Daoy (cell line): ENCODE measurements around the gene RANBP10. TPM values are rescaled to one million over a fixed set of nuclear protein-coding genes. Genes with fewer than 3 reads are reported as not detected.
A peak's percentile ranks its signal among the peaks of the same experiment; 100 is the strongest.

Experiments used
- DNase-seq: peaks from one replicate; pipeline ENCODE4 v3.0.0-alpha.2; 2015; ENCODE audit warnings: low read depth
- total RNA-seq: library from RNA; depleted of rRNA; stranded (reverse); fragments of >200 nt; shearing (Covaris generic); gene quantifications from 2 replicates; pipeline ENCODE4 v1.2.3, GENCODE V29; 2014

Gene RANBP10
- total RNA-seq, 1 experiment from 2014 or later = 3.7 TPM

DNA sequence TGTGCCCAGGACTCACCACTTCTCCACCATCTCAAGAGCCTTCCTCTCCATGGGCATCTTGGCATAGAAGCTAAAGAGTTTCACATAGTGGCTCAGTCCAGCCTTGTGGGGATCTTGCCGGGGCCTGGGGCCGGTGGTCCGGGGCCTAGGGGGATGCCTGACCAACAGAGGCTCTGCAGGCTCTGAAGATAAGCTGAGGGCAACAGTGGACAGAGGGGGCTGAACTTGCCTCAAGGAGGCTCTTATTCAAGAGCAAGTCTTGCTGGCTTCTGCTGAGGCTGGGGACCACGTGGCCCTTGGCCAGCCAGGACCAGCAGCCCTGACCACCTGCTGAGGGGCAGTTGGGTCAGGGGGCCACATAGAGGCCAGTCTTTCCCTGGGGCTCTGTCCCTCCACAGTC is 22.3 kb upstream of the RANBP10 start:
- DNase-seq = no peak

DNA sequence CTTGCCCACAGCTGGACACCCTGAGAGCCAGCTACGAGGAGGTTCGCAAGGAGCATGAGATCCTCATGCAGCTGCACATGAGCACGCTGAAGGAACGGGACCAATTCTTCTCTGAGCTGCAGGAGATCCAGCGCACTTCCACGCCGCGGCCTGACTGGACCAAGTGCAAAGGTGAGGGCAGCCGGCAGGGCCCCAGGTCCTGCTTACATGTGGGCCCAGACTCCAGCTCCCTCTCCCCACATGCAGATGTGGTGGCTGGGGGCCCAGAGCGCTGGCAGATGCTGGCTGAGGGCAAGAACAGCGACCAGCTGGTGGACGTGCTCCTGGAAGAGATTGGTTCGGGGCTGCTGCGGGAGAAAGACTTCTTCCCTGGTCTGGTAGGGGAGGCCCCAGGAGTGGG is 19.5 kb upstream of the RANBP10 start:
- DNase-seq = no peak

DNA sequence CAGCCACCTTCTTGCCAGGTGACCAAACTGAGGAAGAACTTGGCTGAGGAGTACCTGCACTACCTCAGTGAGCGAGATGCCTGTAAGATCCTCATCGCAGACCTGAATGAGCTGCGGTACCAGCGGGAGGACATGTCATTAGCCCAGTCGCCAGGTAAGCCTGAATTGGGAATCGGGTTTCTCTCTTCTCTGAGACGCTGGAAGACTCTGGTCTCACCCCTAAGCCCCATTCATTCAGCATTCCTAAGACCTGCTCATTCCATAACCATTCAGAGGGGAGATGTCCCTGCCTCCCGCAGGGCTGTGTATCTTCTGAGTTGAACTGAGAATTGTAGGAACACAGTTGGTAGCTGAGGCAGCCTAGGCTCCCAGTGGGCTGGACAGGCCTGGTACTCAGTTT is 18.8 kb upstream of the RANBP10 start:
- no peak for DNase-seq

DNA sequence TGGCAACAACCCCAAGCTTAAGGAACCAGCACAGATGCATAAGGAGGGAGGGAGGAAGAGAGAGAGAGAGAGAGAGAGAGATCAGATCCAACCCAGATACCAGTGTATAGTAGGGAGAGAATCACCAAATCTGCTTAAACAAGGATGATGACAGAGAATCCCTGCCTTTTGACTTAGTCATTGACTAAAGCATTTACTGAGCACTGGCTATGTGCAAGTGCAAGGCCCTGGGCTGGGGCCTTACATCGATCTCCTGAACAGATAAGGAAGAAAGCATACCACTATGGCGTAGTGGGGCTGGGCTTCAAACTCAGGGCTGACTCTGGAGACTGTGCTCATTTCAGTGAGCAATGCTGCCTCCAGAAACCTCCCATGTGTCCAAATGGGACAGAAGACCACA is 16.2 kb upstream of the RANBP10 start:
- no peak for DNase-seq

DNA sequence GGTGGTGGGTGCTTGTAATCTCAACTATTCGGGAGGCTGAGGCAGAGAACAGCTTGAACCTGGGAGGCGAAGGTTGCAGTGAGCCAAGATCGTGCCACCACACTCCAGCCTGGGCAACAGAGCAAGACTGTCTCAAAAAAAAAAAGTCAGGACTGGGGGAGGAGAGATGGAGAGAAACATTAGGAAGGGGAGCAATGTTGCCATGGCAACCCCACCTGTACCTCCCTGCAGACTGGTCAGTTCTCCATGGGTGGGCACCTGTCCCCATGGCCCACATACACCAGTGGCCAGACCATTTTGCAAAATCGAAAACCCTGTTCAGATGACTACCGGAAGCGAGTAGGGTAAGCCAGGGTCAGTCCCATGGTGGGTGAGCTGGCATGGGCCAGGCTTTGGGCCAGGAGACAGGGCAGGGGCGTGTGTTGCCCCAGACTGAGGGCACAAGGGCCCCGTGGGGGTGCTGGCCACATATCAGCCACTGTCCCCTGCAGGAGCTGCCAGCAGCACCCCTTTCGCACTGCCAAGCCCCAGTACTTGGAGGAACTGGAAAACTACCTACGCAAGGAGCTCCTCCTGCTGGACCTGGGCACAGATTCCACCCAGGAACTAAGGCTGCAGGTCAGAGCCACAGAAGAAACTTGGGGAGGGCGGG is 14.4 kb upstream of the RANBP10 start:
- DNase-seq = no peak

DNA sequence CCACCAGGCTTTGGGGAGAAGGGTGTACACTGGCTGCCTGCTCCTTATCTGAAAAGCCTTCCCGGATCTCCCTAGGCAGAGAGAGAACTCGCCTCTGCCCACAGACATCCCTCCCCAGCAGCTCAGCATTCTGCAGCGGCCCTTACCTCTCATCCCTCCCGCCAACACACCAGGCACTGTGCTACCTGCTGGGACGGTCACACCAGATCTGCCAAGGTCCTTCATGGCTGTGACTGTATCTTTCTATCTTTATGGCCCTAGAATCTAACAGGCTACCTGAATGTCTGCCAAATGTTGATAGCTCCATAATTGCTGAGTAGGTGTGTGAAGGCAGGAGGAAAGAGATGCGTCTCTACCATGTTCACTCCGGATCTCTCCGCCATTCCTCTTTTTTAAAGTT is 8.2 kb upstream of the RANBP10 start:
- DNase-seq = no peak

DNA sequence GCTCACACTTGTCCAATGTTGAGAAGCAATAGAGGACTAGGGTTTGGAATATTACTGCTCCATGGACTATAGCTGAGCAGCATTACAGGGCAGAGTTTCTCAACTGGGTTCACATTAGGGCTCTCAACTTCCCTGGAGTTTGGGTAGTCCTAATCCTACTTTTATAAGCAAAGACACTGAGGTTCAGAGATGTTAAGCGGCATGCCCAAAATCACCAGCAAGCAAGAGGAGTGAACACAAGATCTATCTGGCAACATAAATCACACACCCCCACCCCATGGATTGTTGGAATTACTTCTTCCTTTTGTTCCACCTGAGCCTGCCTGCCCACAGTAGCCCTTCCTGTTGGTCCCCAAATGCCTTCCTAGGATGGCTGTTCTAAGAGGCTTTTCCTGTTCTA is 5.5 kb upstream of the RANBP10 start:
- DNase-seq = no peak

DNA sequence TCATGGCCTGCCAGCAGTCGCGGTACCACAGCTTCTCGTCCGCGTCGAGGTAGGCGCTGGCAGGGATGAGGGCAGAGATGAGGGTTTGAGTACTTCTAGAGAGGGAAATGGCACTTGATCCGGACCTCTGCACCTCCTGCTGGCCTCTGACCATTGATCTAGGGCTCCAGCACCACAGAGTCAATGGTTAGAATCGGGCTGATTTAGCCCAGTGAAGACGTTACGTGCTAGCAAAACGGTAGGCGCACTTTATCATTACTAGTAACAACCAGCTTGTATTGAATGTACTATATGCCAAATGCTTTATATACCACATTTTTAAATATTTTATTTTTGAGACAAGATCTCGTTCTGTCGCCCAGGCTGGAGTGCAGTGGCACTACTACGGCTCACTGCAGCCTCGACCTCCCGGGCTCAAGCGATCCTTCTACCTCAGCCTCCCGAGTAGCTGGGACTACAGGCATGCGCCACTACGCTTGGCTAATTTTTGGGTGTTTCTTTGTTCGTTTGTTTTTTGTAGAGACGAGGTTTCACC is 855 bp upstream of the RANBP10 start:
- no peak for DNase-seq

DNA sequence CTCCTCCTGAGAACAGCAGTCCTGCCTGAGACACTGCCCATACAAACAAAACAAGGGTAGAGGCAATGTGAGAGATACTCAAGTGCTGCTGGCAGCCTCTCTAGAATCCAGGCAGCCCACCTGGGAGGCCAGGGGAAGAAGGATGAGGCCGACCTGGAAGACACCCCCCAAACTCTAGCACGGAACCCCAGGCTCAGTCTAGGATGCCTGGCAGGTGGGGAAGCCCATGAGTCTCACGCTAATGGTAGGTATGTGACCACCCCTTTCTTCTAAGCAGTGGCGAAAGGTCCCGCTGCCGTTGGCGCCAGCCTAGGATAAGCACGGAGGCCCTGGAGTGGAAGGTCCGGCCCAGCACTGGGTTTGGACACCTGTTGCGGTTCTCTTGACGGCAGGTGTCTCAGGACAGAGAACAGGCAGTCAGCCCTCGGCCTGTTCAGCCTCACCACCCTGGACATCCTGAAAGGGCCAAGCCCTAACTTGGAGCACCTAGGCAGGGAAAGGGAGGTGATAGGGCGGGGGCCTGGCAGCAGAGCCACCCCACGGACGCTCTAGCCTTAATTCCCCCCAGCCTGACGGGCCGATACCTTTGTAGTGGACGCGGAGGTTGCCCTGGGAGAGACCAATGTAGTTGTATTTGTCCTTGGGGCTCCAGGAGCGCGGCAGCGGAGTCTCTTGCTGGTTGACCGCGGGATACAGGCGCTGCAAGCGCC is 487 bp downstream of the RANBP10 start:
- DNase-seq = peak; percentile 6

DNA sequence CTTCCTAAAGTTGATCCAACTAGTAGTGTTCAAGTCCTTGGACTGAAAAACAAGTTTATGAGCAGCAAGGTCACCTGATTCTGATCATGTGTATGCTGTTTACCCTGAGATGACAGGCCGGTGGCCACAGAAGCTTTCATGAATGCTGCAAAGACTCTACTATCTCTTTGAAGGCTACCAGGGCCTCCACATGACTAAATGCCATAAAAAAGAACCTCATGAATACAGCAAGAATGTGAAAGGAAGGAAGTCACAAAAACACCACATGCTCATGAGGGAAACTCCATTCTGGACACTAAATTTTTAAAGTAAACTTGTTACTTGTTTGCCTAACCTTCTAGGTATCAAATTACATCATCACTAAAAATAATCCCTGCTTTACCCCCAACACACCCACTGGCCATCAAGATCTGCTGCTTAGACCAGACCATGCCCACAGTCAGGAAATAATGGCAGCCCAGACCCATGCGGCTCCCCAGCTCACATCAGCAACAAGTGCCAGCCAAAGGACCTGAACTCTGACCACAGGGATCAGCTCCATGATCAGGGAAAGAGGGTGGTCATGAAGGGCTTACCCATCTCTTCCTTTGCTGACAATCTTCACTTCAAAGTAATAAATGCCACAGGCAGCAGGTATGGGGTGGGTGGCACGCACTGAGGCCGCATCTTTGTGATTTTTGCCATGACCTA is 1.4 kb downstream of the RANBP10 start:
- DNase-seq = no peak

DNA sequence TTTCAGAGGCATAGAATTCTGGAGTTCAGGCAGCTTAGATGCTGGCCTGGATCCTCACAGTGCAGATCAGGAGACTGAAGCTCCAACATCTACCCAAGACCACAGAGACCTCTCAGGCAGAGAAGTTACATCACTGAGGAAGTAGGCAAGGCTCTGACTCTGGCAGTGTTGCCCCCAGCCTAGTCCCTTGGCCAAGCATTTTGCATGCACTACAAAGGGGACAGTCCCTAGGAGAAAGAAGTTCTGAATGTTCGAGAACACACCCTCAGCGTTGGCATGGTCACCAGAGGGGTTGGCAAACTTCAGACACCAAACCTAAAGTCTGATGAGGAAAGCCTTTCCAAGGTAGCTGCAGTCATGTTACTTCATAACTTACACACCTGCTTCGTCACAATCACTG is 2.5 kb downstream of the RANBP10 start:
- no peak for DNase-seq

DNA sequence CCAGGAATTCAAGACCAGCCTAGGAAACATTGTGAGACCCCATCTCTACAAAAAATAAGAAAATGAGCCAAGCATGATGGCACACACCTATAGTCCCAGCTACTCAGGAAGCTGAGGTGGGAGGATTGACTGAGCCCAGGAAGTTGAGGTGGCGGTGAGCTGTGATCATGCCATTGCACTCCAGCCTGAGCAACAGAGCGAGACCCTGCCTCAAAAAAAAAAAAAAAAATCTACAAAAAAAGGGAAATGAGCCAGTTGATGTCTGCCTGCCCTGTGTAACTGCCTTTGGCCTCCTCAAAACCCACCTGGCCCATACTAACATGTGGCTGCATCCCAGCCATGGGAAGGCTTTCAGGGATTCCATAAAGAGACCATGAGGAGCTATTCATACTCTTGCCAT is 4.5 kb downstream of the RANBP10 start:
- no peak for DNase-seq

DNA sequence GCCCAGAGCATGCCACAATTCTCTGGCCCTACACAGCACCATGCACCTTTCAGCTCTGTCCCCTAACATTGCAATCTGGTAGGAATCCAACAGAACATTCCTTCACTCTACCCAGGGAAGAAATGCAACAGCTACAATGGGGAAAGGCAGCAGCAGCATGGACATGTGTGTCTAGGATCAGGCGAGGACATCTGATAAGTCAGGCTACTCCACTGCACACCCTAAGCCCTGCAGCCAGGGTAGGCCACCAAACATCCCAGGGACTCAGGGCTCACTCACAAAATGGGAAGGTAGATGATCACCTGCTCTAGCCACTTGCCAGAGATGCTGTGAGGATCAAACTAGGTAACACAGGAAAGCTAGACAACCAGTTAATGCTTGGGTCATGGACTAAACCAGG is 5.1 kb downstream of the RANBP10 start:
- DNase-seq = no peak

DNA sequence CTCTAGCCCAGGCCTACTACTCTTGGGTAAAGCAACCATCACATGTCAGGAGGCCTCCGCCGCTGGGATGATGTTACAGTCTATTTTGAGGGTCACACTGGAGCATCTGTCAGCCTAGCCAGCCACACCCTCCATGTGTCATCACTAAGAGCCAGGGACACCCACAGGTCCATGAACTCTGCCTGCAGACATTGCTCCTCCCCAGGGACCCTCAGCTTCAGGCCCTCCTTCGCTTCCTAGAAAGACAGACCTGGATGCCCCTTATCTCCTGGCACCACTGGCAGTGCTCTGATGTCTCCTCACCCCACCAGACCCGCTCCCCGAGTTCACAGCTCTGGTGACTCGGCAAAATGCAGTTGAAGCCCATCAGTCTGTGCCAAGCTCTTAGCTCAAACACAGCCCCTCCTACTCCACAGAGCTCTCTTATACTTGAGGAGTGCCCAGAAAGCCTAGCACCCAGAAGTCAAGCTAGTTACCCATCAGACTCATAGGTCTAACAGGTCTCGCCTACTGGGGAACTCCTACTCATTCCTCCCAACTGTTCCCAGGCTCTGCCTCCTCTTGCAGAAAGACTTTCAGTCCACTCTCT is 5.9 kb downstream of the RANBP10 start:
- DNase-seq = no peak

DNA sequence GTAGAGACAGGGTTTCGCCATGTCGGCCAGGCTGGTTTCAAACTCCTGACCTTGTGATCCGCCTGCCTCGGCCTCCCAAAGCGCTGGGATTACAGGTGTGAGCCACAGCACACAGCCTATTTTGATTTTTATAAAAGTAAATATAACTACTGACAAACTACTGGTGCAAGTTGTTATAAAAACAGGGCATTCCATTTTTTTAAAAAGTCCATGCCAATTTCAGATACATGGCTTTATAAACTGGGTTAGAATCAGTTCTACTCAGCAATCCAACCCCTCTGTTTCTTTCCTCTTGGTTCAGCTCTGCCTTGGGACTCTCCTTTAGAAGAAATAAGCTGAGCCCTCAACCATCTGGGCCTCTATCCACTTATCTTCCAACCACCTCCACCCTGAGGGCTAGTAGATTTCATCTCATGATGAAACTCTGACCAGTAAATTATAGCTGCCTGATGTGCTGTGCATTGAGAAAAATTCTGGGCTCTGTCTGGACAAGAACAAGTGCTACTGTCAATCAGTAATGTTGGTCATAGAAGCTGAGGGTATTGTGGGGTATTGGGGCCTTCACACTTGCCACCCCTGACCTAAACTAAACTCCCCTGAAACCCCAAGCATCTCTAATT is 10.2 kb downstream of the RANBP10 start:
- no peak for DNase-seq

DNA sequence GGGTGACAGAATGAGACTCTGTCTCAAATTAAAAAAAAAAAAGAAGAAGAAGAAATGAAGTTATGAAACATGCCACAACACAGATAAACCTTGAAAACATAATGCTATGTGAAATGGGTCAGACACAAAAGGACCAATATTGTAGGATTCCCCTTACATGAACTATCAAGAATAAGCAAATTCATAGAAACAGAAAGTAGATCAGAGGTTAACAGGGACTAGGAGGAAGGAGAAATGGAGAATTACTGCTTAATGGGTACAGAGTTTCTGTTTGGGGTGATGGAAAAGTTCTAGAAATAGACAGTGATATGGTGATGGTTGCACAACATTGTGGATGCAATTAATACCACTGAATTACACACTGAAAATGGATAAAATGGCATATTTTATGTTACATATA is 16.3 kb downstream of the RANBP10 start:
- DNase-seq = no peak

DNA sequence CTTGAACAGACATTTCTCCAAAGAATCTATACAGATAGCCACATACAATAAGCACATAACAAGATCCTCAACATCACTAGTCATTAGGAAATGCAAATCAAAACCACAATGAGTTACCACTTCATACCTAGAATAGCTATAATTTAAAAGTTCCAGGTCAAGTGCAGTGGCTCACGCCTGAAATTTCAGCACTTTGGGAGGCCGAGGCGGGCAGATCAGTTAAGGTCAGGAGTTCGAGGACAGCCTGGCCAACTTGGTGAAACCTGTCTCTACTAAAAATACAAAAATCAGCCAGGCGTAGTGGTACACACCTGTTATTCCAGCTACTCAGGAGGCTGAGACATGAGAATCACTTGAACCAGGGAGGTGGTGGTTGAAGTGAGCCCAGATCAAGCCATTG is 19.9 kb downstream of the RANBP10 start:
- DNase-seq = no peak

DNA sequence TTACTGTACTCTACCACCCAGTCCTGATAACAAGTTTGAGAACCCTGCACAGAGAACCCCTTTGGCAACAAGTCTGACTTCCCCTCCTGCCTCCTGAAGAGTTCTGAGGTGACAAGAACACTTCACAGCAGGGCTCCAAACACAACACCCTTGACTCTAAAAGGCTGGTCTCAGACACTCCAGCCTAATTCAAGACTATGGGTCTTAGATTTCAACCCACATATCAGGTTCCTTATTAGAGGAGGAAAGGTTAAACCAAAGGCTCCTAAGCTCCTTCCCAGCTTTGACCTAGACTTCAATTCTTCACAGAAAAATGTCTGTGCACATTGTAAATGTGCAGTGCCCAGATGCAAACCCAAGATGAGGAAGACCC is 23.0 kb downstream of the RANBP10 start:
- no peak for DNase-seq

DNA sequence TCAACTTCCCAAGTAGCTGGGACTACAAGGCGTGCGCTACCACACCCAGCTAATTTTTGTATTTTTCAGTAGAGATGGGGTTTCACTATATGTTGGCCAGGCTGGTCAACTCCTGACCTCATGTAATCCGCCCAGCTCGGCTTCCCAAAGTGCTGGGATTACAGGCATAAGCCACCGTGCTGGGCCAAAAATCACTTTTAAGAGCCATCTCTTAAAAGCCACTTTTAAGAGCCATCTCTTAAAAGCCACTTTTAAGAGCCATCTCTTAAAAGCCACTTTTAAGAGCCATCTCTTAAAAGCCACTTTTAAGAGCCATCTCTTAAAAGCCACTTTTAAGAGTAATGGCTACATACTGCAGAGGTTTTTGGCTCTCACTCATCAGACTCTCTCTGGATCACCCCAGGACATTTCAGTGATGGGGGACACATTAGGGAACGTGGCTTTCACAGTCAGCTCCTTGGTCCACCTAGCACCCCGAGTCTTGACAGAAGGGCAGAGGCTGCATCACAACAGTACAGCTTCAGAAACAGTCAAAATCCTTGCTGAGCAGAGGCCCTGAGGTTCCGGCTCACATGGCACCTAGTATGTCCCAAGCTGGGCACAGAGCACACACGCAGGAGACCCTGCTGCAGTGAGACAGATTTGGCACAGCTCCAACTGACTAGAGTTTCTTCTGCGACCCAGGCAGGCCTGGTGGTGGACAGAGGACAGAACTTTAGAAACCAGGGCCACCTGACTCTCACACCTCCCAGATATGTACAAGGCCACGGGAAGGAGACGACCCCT is 23.6 kb downstream of the RANBP10 start:
- no peak for DNase-seq

DNA sequence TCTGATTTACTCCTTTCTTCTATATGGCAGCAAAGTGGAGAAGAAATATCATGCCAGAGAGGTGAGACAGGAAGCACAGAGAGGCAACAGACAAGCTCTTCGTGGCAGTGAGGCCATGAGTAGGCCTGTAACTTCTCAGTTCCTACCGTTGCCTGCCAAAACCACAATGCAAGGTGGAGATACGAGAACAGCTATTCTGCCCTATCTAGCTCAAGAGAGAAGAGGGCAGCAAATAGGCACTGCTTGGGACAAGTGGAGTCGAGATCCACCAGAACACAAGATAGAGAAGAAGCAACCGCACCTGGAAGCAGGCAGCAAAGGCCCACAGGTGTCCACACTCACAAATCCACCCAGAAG is 24.8 kb downstream of the RANBP10 start:
- no peak for DNase-seq

DNA sequence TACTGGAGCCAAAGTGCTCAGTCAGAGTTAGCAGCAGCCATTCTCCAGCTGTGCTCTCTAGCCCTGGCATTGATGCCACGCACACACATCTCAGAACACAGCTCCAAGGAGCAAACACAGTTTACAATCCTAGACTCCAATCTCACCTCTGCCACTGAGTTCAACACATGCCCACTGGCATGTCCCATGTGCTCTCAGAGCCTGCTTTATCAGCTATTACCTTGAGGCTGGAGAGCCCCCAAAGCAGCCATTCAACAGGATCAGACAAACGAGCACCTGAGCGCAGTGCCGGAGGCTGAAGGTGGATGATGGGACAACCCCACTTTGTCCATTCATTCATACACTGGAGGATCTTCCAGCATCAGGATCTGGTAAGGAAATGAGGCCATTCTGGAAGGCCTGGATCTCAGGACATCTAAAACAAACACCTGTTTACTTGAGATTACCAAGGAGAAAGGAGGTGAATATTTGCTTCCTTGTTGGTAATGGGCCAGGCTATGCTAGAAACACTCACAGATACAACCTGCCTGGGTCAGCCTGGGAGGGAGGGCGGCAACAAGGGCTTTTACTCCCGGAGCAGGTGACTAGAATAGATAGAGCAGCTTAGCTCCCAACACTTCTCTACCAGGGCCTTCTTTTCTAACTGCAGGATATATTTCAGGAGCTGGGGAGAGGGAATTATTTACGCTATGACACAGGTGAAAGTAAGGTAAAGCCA is 25.4 kb downstream of the RANBP10 start:
- no peak for DNase-seq
